ENCODE data around the gene SLC25A51. TPM values are rescaled to one million over a fixed set of nuclear protein-coding genes. Genes with fewer than 3 reads are reported as not detected.

Gene SLC25A51
- total RNA-seq, 6 donors from 2014 or later, result 19.4 to 51.4 (median 31.9) TPM

DNA sequence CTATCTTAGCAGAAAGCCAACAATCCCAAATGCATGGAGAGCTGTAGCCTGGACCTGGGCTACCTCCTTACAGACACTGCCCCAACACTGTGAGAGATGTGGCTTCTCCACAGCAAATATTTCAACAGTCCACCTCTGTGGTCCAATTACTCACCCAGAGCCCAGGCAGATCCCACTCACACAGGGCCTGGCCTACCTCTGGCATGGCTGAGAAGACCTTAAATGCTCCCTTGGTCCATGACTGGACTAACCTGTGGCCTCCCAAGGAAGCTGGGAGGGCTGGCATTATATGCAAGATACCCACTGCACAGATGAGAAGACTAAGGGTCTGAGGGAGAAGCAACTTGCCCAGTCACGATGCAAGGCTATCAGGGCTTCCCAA is 22.8 kb upstream of the SLC25A51 start:
- ATAC-seq (ENCODE audit: low FRiP score in 2 of 2), result no peak
- peaks cover 9 to 45% (median 26%) of the 10 kb centered on the region in 4 donors for H3K4me1 ChIP-seq
- H3K9me3 ChIP-seq, result no peaks in the 10 kb centered on the region
- 100% methylated on average over 1 of the region's 1 CpG; no CpG with 5 or more reads in 1 of the 2 donors for WGBS, 2 donors
- no peak overlapping the region for H3K4me3 ChIP-seq
- H3K27me3 ChIP-seq, result no peaks in the 10 kb centered on the region
- H3K36me3 ChIP-seq, result peaks cover 0 to 10% (median 0%) of the 10 kb centered on the region in 4 donors
- peak overlapping the region in 2 of 4 donors; percentile 6 to 33 for H3K27ac ChIP-seq
- DNase-seq, result no peak
- no peak for TF ChIP-seq POLR2AphosphoS5 (IDR thresholded peaks at IDR 0.05)
- no peak for TF ChIP-seq EP300 (IDR thresholded peaks at IDR 0.05)
- TF ChIP-seq CTCF (IDR thresholded peaks at IDR 0.05), result no peak
- TF ChIP-seq POLR2A (IDR thresholded peaks at IDR 0.05), result no peak

DNA sequence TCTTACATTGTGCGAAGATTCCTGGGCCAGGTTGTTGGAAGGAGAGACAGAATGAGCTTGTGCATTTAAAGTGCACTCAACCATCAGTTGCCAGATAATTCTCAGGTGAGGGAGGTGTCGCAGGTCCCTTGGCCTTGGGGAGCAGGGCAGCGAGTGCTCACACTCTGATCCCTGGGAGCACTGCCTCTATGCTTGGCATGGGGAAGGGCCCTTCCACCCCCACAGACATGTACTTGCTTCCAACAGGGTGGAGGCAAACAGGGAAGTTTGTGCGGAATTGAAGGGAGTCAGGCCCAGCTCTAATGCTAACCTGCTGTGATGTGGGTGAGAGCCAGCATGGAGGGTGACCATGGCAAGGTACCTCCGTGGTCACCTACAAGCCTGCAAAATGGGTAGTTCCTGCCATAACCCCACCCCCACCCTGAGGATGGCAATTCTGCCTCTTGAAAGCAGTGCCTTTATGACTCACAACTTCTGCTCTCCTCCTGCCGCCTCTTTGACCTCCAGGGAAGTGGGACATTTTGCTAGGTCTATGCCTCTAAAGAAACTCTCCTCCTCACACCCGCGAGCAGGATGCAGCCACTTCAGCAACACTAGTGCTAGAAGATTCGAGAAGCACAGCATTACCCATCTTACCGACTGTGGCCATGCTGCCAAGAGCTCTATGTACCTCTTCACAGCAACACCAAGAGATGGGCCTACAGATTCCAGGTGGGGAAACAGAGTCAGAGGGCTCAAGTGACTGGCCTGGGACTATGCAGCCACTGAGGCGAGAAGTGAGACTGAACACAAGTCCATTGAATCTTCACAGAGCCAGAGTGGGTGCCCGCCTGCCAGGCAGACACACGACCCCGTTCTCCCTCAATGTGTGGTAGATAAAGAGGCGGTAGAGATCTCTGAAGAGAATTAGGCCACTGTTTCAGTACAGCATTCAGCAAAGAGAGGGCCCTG is 22.1 kb upstream of the SLC25A51 start:
- Histone ChIP-seq H3K9me3 (no peaks in the 10 kb centered on the region), H3K36me3 (peaks cover 0 to 10% (median 0%) of the 10 kb centered on the region in 4 donors), H3K27me3 (no peaks in the 10 kb centered on the region), H3K4me1 (peaks cover 9 to 51% (median 32%) of the 10 kb centered on the region in 4 donors), H3K27ac (peak overlapping the region in 2 of 4 donors; percentile 6 to 33), H3K4me3 (no peak overlapping the region)
- WGBS, 2 donors, result 74 to 86% methylated on average over 9 to 15 of the region's 15 CpGs
- ATAC-seq (ENCODE audit: low FRiP score in 2 of 2), result no peak
- no peak for TF ChIP-seq EP300 (IDR thresholded peaks at IDR 0.05)
- TF ChIP-seq CTCF (IDR thresholded peaks at IDR 0.05), result no peak
- DNase-seq, result peak in 1 of 2 donors; percentile 61

- Histone ChIP-seq H3K4me1 (peaks cover 9 to 61% (median 35%) of the 10 kb centered on the region in 4 donors), H3K4me3 (no peak overlapping the region), H3K27me3 (no peaks in the 10 kb centered on the region), H3K27ac (no peak overlapping the region), H3K36me3 (peaks cover 0 to 10% (median 0%) of the 10 kb centered on the region in 4 donors), H3K9me3 (no peaks in the 10 kb centered on the region)
- no peak for TF ChIP-seq CTCF (IDR thresholded peaks at IDR 0.05)
- no peak for TF ChIP-seq POLR2A (IDR thresholded peaks at IDR 0.05)
- TF ChIP-seq EP300 (IDR thresholded peaks at IDR 0.05), result no peak
- TF ChIP-seq POLR2AphosphoS5 (IDR thresholded peaks at IDR 0.05), result no peak
- WGBS, 2 donors, result 85% methylated on average over 6 of the region's 6 CpGs; no CpG with 5 or more reads in 1 of the 2 donors
- ATAC-seq (ENCODE audit: low FRiP score in 2 of 2) (no peak), DNase-seq (no peak)
Measured at GRCh38 chr9:37925006-37925405, 21.1 kb upstream of the SLC25A51 start.

GRCh38 chr9:37924538-37924937 is 20.6 kb upstream of the SLC25A51 start:
- H3K4me1 ChIP-seq, result peaks cover 8 to 57% (median 35%) of the 10 kb centered on the region in 4 donors
- H3K4me3 ChIP-seq, result no peak overlapping the region
- no peak overlapping the region for H3K27ac ChIP-seq
- no peaks in the 10 kb centered on the region for H3K9me3 ChIP-seq
- no peaks in the 10 kb centered on the region for H3K27me3 ChIP-seq
- TF ChIP-seq POLR2AphosphoS5 (IDR thresholded peaks at IDR 0.05) (no peak), EP300 (IDR thresholded peaks at IDR 0.05) (no peak), CTCF (IDR thresholded peaks at IDR 0.05) (no peak), POLR2A (IDR thresholded peaks at IDR 0.05) (no peak)
- no peak for ATAC-seq (ENCODE audit: low FRiP score in 2 of 2)
- peaks cover 0 to 10% (median under 1%) of the 10 kb centered on the region in 4 donors for H3K36me3 ChIP-seq
- no peak for DNase-seq

Data from upper lobe of left lung (tissue), 6 donors.